PC-3 (cell line): ENCODE measurements around the gene SHROOM3. TPM values are rescaled to one million over a fixed set of nuclear protein-coding genes. Genes with fewer than 3 reads are reported as not detected.

Experiments
- ATAC-seq: fragments of 200-7000 bp; cut with Tn5 transposase; 2 replicates; pipeline ENCODE4 v1.9.1; 2020; ENCODE audit warnings: mild to moderate bottlenecking, moderate library complexity
- BruUV-seq: library from RNA; stranded (reverse); fragments of 400-500 nt; replicated peaks from 2 replicates; lab custom pipeline; 2021; lab: Mats Ljungman, UMichigan
- CTCF ChIA-PET: fragments of 300-600 bp; sonication (Branson Sonifier 250); formaldehyde crosslinking; loops from one replicate; lab custom pipeline; 2022; ENCODE audit warnings: antibody characterized with exemption; lab: Charles Lee
- POLR2A ChIA-PET: fragments of 300-600 bp; sonication (Branson Sonifier 250); formaldehyde crosslinking; loops from one replicate; lab custom pipeline; 2022; ENCODE audit warnings: antibody characterized with exemption; ENCODE audit not compliant: unreplicated experiment; lab: Charles Lee
- DNase-seq: peaks from one replicate; pipeline ENCODE4 v3.0.0-alpha.2; 2015
- H2AFZ ChIP-seq: fragments of 300-600 bp; sonication (generic); 2 replicates; pipeline ENCODE4 v1.6.0; 2016; ENCODE audit warnings: antibody characterized with exemption, low read length
- H3F3A ChIP-seq: fragments of 300-600 bp; sonication (generic); one replicate; pipeline ENCODE4 v1.6.0; 2017; ENCODE audit warnings: antibody characterized with exemption, low read length, control low read depth, mild to moderate bottlenecking; ENCODE audit not compliant: unreplicated experiment
- H3K27ac ChIP-seq: fragments of 300-600 bp; sonication (generic); 2 replicates; pipeline ENCODE4 v1.5.1; 2016; ENCODE audit warnings: mild to moderate bottlenecking, low read length
- H3K27me3 ChIP-seq: fragments of 300-600 bp; sonication (generic); 2 replicates; pipeline ENCODE4 v1.6.1; 2016; ENCODE audit warnings: low read length, mixed read lengths
- H3K36me3 ChIP-seq: fragments of 300-600 bp; sonication (generic); 2 replicates; pipeline ENCODE4 v1.6.1; 2016; ENCODE audit warnings: low read depth, mixed run types, low read length, mixed read lengths
- H3K4me1 ChIP-seq: fragments of 300-600 bp; sonication (generic); 2 replicates; pipeline ENCODE4 v1.5.1; 2016; ENCODE audit warnings: low read length; ENCODE audit not compliant: insufficient read depth
- H3K4me2 ChIP-seq: fragments of 300-600 bp; sonication (generic); 2 replicates; pipeline ENCODE4 v1.6.0; 2016; ENCODE audit warnings: low read length
- H3K4me3 ChIP-seq: fragments of 300-600 bp; sonication (generic); 2 replicates; pipeline ENCODE4 v1.5.1; 2016; ENCODE audit warnings: mild to moderate bottlenecking, low read length, mixed read lengths
- H3K79me2 ChIP-seq: fragments of 300-600 bp; sonication (generic); 2 replicates; pipeline ENCODE4 v1.6.1; 2017; ENCODE audit warnings: low read length, mixed read lengths
- H3K9ac ChIP-seq: fragments of 300-600 bp; sonication (generic); 2 replicates; pipeline ENCODE4 v1.6.0; 2016; ENCODE audit warnings: mild to moderate bottlenecking, low read length
- H3K9me2 ChIP-seq: fragments of 300-600 bp; sonication (generic); replicated peaks from 2 replicates; pipeline ENCODE4 v1.6.1; 2016; ENCODE audit warnings: mixed run types, low read length, mixed read lengths
- H3K9me3 ChIP-seq: fragments of 300-600 bp; sonication (generic); 2 replicates; pipeline ENCODE4 v1.6.1; 2016; ENCODE audit warnings: low read length, mixed read lengths
- H4K20me1 ChIP-seq: fragments of 300-600 bp; sonication (generic); 2 replicates; pipeline ENCODE4 v1.6.1; 2016; ENCODE audit warnings: low read length, mixed read lengths
- EZH2 ChIP-seq: fragments of 300-600 bp; sonication (generic); IDR thresholded peaks from one replicate; pipeline ENCODE4 v1.6.1; 2017; ENCODE audit warnings: antibody characterized with exemption, mild to moderate bottlenecking, low read length; ENCODE audit not compliant: unreplicated experiment
- EZH2phosphoT487 ChIP-seq: fragments of 300-600 bp; sonication (generic); IDR thresholded peaks from 2 replicates; pipeline ENCODE4 v1.6.1; 2018; ENCODE audit warnings: mild to moderate bottlenecking, antibody characterized with exemption, low read length, borderline replicate concordance
- intact Hi-C: fragments of 100-400 bp; cut with micrococcal nuclease; formaldehyde crosslinking; loops from 2 replicates; pipeline ENCODE4 v1.9.0; 2023
- total RNA-seq: library from RNA; depleted of rRNA; stranded (reverse); fragments of >200 nt; gene quantifications from 2 replicates; pipeline ENCODE4 v1.2.3, GENCODE V29; 2014
- TF ChIP-seq, protein P1 (sequence below): fragments of 300-600 bp; sonication (generic); conservative IDR thresholded peaks from 2 replicates; pipeline ENCODE4 v1.5.1; 2017; ENCODE audit warnings: antibody characterized with exemption, low read depth, mild to moderate bottlenecking, low read length

The SHROOM3 gene
- total RNA-seq, 1 experiment from 2014 or later, result 27.8 TPM

GRCh38 chr4:76758996-76759395, 324.0 kb downstream of the SHROOM3 start:
- Histone ChIP-seq H3F3A (no peaks in the 10 kb centered on the region), H3K36me3 (peaks cover 14% of the 10 kb centered on the region)
- POLR2A ChIA-PET, result no interaction called here

GRCh38 chr4:76760193-76760592, 325.2 kb downstream of the SHROOM3 start:
- intact Hi-C loops, result no loop called here
- POLR2A ChIA-PET, result no interaction called here
- H3K4me2 ChIP-seq, result no peak overlapping the region
- BruUV-seq, result no TSS peak
- H3K79me2 ChIP-seq, result no peaks in the 10 kb centered on the region
- DNase-seq (no peak), ATAC-seq (no peak)
- no peaks in the 10 kb centered on the region for H4K20me1 ChIP-seq
- no peaks in the 10 kb centered on the region for H3K9me2 ChIP-seq
- H3K4me1 ChIP-seq, result no peaks in the 10 kb centered on the region
- no peak overlapping the region for H3K4me3 ChIP-seq
- H3K27me3 ChIP-seq, result no peaks in the 10 kb centered on the region
- no peaks in the 10 kb centered on the region for H3F3A ChIP-seq
- no peak overlapping the region for H3K27ac ChIP-seq
- CTCF ChIA-PET, result no interaction called here
- H2AFZ ChIP-seq, result no peak overlapping the region
- no peaks in the 10 kb centered on the region for H3K9me3 ChIP-seq
- H3K36me3 ChIP-seq, result peaks cover 11% of the 10 kb centered on the region
- H3K9ac ChIP-seq, result no peak overlapping the region
- TF ChIP-seq EZH2, result no peak
- TF ChIP-seq, protein P1, sequence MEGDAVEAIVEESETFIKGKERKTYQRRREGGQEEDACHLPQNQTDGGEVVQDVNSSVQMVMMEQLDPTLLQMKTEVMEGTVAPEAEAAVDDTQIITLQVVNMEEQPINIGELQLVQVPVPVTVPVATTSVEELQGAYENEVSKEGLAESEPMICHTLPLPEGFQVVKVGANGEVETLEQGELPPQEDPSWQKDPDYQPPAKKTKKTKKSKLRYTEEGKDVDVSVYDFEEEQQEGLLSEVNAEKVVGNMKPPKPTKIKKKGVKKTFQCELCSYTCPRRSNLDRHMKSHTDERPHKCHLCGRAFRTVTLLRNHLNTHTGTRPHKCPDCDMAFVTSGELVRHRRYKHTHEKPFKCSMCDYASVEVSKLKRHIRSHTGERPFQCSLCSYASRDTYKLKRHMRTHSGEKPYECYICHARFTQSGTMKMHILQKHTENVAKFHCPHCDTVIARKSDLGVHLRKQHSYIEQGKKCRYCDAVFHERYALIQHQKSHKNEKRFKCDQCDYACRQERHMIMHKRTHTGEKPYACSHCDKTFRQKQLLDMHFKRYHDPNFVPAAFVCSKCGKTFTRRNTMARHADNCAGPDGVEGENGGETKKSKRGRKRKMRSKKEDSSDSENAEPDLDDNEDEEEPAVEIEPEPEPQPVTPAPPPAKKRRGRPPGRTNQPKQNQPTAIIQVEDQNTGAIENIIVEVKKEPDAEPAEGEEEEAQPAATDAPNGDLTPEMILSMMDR, result no peak
- no peak for TF ChIP-seq EZH2phosphoT487

More at GRCh38 chr4:76758996-76759395, 324.0 kb downstream of the SHROOM3 start:
- BruUV-seq, result no TSS peak
- Histone ChIP-seq H2AFZ (no peak overlapping the region), H3K4me1 (peaks cover 5% of the 10 kb centered on the region), H3K9me2 (no peaks in the 10 kb centered on the region), H3K4me2 (no peak overlapping the region), H3K9ac (no peak overlapping the region), H3K79me2 (no peaks in the 10 kb centered on the region), H4K20me1 (no peaks in the 10 kb centered on the region), H3K9me3 (no peaks in the 10 kb centered on the region), H3K27ac (no peak overlapping the region), H3K27me3 (no peaks in the 10 kb centered on the region), H3K4me3 (no peak overlapping the region)
- CTCF ChIA-PET, result no interaction called here
- intact Hi-C loops, result no loop called here
- DNase-seq (no peak), ATAC-seq (no peak)
- TF ChIP-seq EZH2 (no peak), EZH2phosphoT487 (no peak)
- TF ChIP-seq, protein P1, result no peak

DNA sequence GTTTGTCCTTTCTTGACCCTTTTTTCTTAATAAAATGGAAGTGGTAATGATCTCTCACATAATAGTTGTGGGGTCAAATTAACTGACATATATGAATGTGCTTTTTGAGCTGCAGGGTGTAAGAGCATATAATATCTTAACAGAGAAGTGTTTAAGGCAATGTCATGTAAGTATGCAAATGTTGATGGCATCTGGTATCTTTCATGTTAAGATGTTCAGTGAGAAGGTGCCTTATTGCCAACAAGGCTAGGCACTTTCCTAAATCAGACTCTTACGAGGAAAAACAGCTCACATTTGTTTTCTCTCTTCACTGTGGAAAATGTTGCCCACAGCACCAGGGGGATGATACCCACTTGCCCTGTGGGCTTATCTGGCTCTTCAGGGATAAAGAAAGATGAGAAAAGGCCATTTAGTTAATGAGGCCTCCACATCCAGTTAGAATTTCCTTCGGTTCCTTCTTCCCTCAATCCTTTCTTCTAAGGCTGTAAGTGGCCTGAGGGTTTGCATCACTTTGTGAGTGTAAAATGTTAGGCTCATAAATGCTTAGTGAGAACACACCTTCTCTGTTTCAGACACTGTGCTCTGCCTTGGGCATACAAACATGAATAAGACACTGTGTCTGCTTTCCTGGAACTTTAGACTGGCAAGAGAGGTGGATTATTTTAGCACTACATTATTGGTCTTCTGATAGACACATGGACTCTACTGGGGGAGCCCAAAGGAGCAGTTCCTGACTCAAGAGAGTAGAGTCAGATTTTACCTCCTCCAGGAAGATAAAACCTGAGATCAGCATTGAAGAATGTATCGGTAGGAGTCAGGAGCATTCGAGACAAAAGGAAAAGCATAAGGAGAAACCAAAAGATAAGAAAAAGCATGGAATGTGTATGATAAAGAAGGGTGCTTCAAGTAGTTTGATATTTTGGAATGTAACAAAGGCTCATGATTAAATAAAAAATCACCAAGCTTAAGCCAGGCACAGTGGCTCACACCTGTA, 327.4 kb downstream of the SHROOM3 start:
- Histone ChIP-seq H2AFZ (no peak overlapping the region), H3K27ac (no peak overlapping the region), H3K4me1 (no peaks in the 10 kb centered on the region), H3K9me2 (no peaks in the 10 kb centered on the region), H3K4me3 (no peak overlapping the region), H3K9me3 (no peaks in the 10 kb centered on the region), H3K9ac (no peak overlapping the region), H4K20me1 (no peaks in the 10 kb centered on the region), H3K79me2 (no peaks in the 10 kb centered on the region), H3F3A (no peaks in the 10 kb centered on the region), H3K4me2 (no peak overlapping the region), H3K27me3 (no peaks in the 10 kb centered on the region), H3K36me3 (peaks cover 11% of the 10 kb centered on the region; the same call in 1 of the 2 replicates)
- DNase-seq (no peak), ATAC-seq (no peak)
- CTCF ChIA-PET, result no interaction called here
- intact Hi-C loops, result no loop called here
- TF ChIP-seq EZH2, result no peak
- TF ChIP-seq, protein P1, result no peak
- POLR2A ChIA-PET, result interaction anchor here (0.5 kb wide), 1 partner anchor 334 kb away, joined by 9 read pairs; no protein-coding TSS in a partner anchor
- no TSS peak for BruUV-seq
